HepG2 (cell line): ENCODE measurements around the gene GON7. TPM values are rescaled to one million over a fixed set of nuclear protein-coding genes. Genes with fewer than 3 reads are reported as not detected.
A peak's percentile ranks its signal among the peaks of the same experiment; 100 is the strongest.

Experiments
- DNMT1 ChIP-seq: sonication (generic); formaldehyde crosslinking; IDR thresholded peaks from 2 replicates; pipeline ENCODE4 v1.5.1; 2020; ENCODE audit warnings: mild to moderate bottlenecking, missing genetic modification reagents
- DPF2 ChIP-seq: sonication (generic); formaldehyde crosslinking; IDR thresholded peaks from 2 replicates; pipeline ENCODE4 v1.4.0; 2020; ENCODE audit warnings: mild to moderate bottlenecking, low read depth, missing genetic modification reagents, borderline replicate concordance
- FOXA3 ChIP-seq: IDR thresholded peaks from 2 replicates; pipeline ENCODE4 v1.6.1; 2016; ENCODE audit warnings: missing genetic modification reagents, missing compliant biosample characterization
- GFI1 ChIP-seq: sonication (generic); formaldehyde crosslinking; IDR thresholded peaks from 2 replicates; pipeline ENCODE4 v1.5.0; 2020; ENCODE audit warnings: missing genetic modification reagents, mild to moderate bottlenecking, borderline replicate concordance
- HNRNPK ChIP-seq: fragments of 200-400 bp; formaldehyde crosslinking; IDR thresholded peaks from 2 replicates; pipeline ENCODE4 v1.6.1; 2018; ENCODE audit warnings: low read length, low read depth, moderate library complexity, mild to moderate bottlenecking; ENCODE audit not compliant: poor library complexity, severe bottlenecking
- JARID2 ChIP-seq: sonication (generic); formaldehyde crosslinking; IDR thresholded peaks from 2 replicates; pipeline ENCODE4 v1.8.1; 2023; ENCODE audit warnings: missing genetic modification reagents, inconsistent platforms; ENCODE audit not compliant: insufficient replicate concordance
- KLF11 ChIP-seq: IDR thresholded peaks from 2 replicates; pipeline ENCODE4 v1.6.1; 2016; ENCODE audit warnings: missing compliant biosample characterization
- MIER2 ChIP-seq: IDR thresholded peaks from 2 replicates; pipeline ENCODE4 v1.6.1; 2016; ENCODE audit warnings: missing biosample characterization, missing genetic modification reagents
- MTF1 ChIP-seq: sonication (generic); formaldehyde crosslinking; IDR thresholded peaks from 2 replicates; pipeline ENCODE4 v1.5.0; 2020; ENCODE audit warnings: missing genetic modification reagents
- NCOA1 ChIP-seq: sonication (generic); formaldehyde crosslinking; IDR thresholded peaks from 2 replicates; pipeline ENCODE4 v1.9.0; 2021; ENCODE audit warnings: missing genetic modification reagents
- RXRA ChIP-seq: sonication (generic); formaldehyde crosslinking; IDR thresholded peaks from 2 replicates; pipeline ENCODE4 v1.5.1; 2020; ENCODE audit warnings: missing genetic modification reagents
- SRSF9 ChIP-seq: fragments of 200-400 bp; formaldehyde crosslinking; IDR thresholded peaks from 2 replicates; pipeline ENCODE4 v1.6.1; 2018; ENCODE audit warnings: borderline replicate concordance, mild to moderate bottlenecking, low read depth, low read length; ENCODE audit not compliant: insufficient read depth, poor library complexity, severe bottlenecking
- SRY ChIP-seq: sonication (generic); formaldehyde crosslinking; IDR thresholded peaks from 2 replicates; pipeline ENCODE4 v1.8.0; 2022; ENCODE audit warnings: mild to moderate bottlenecking, missing genetic modification reagents
- TCF7L2 ChIP-seq: IDR thresholded peaks from 2 replicates; pipeline ENCODE4 v1.6.1; 2011; ENCODE audit warnings: mild to moderate bottlenecking, low read depth, low read length, moderate library complexity
- ZBTB1 ChIP-seq: sonication (generic); formaldehyde crosslinking; IDR thresholded peaks from 2 replicates; pipeline ENCODE4 v1.4.0; 2020; ENCODE audit warnings: missing genetic modification reagents, borderline replicate concordance
- ZNF3 ChIP-seq: IDR thresholded peaks from 2 replicates; pipeline ENCODE4 v1.7.0; 2017; ENCODE audit warnings: inconsistent platforms
- ZNF550 ChIP-seq: sonication (generic); formaldehyde crosslinking; IDR thresholded peaks from 2 replicates; pipeline ENCODE4 v1.4.0; 2020; ENCODE audit warnings: mild to moderate bottlenecking, missing genetic modification reagents, borderline replicate concordance
- ZNF850 ChIP-seq: sonication (generic); formaldehyde crosslinking; conservative IDR thresholded peaks from 2 replicates; pipeline ENCODE4 v1.9.0; 2021; ENCODE audit warnings: mild to moderate bottlenecking, missing genetic modification reagents
- polyA plus RNA-seq, 8 experiments: library from polyadenylated mRNA; depleted of rRNA in 3 of 8; stranded (reverse) in 7 of 8; unstranded in 1 of 8; fragments of >200 nt; fragmentation: Illumina TruSeq in 4 of 8; extraction: Trizol in 4 of 8; gene quantifications; 2 replicates each; pipeline versions ENCODE4 v1.2.1 to v1.2.3, GENCODE V29; 2011 to 2016; ENCODE audit warnings: low read depth in 4 of 8, missing spikeins in 1 of 8, mixed read lengths in 1 of 8; ENCODE audit not compliant: insufficient read depth in 1 of 8
- total RNA-seq, 5 experiments: library from RNA; depleted of rRNA; stranded (reverse); fragments of >200 nt; fragmentation: Illumina TruSeq; extraction: Trizol; gene quantifications; 2 replicates each; pipeline ENCODE4 v1.2.3, GENCODE V29; 2016; ENCODE audit warnings: low read depth in 1 of 5
- TF ChIP-seq, protein P1 (sequence below): sonication (generic); formaldehyde crosslinking; IDR thresholded peaks from 2 replicates; pipeline ENCODE4 v1.4.0; 2020; ENCODE audit warnings: mild to moderate bottlenecking, missing genetic modification reagents
- TF ChIP-seq, protein P2 (sequence below), 2 experiments: sonication (generic) in 1 of 2; formaldehyde crosslinking in 1 of 2; IDR thresholded peaks; 2 replicates each; pipeline versions ENCODE4 v1.6.1 to v1.9.0; 2014 to 2022; ENCODE audit warnings: antibody characterized with exemption in 1 of 2, borderline replicate concordance in 1 of 2, inconsistent platforms in 1 of 2, low read depth in 1 of 2, missing genetic modification reagents in 1 of 2

Gene GON7
- total and polyA plus RNA-seq, 2 of the 13 experiments (the other 11 are each of a cell fraction or from before 2014, with no cell fraction given): 11.9 to 28.0 TPM

DNA sequence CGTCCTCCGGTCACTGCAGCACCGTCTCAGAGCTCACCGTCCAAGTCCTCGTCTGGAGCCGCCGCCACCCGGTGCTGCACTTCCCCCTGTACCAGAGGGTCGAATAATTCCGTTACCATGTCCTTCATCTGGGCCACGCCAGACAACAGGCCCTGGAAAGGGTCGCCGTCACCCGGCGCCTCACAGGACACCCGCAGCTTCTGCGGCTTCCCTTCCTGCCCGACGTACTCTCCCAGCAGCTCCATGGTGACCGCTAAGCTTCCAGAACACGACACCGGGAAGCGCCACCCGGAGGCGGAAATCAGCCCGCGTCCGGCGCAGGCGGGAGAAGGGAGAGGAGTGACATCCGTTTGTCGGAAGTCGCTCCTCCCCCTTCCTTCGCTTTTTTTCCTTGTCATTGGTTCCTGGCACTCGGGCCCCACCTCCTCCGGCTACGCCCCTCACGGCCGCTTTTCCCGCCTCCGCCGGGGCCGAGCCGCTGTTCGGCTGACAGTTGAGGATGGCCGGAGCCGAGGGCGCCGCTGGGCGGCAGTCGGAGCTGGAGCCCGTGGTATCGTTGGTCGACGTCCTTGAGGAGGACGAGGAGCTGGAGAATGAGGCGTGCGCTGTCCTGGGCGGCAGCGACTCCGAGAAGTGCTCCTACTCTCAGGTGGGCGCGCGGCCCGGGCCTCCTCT, at the start of gene GON7, which contains the start of gene UBR7 (continued):
- TF ChIP-seq SRY (CRISPR knock-in tag) (0 out of 2 replicates have a peak, but pooled peaks have one; percentile 57), MIER2 (CRISPR knock-in tag) (no peak), DPF2 (CRISPR knock-in tag) (no peak), DNMT1 (CRISPR knock-in tag) (no peak), ZNF850 (CRISPR knock-in tag) (no peak; the same call in 1 of the 2 replicates), ZNF550 (no peak), ZNF3 (CRISPR knock-in tag) (no peak), JARID2 (peak; percentile 65), GFI1 (CRISPR knock-in tag) (no peak; the same call in 1 of the 2 replicates), MTF1 (CRISPR knock-in tag) (no peak), FOXA3 (peak; percentile 25; the same call in 1 of the 2 replicates), KLF11 (CRISPR knock-in tag) (peak; percentile 71; the same call in 1 of the 2 replicates), ZBTB1 (CRISPR knock-in tag) (no peak), TCF7L2 (no peak), SRSF9 (no peak), HNRNPK (peak; percentile 16), RXRA (CRISPR knock-in tag) (peak; percentile 60; the same call in 1 of the 2 replicates), NCOA1 (CRISPR knock-in tag) (no peak)
- TF ChIP-seq, protein P1, sequence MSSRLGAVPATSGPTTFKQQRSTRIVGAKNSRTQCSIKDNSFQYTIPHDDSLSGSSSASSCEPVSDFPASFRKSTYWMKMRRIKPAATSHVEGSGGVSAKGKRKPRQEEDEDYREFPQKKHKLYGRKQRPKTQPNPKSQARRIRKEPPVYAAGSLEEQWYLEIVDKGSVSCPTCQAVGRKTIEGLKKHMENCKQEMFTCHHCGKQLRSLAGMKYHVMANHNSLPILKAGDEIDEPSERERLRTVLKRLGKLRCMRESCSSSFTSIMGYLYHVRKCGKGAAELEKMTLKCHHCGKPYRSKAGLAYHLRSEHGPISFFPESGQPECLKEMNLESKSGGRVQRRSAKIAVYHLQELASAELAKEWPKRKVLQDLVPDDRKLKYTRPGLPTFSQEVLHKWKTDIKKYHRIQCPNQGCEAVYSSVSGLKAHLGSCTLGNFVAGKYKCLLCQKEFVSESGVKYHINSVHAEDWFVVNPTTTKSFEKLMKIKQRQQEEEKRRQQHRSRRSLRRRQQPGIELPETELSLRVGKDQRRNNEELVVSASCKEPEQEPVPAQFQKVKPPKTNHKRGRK: no peak
- TF ChIP-seq, protein P2, sequence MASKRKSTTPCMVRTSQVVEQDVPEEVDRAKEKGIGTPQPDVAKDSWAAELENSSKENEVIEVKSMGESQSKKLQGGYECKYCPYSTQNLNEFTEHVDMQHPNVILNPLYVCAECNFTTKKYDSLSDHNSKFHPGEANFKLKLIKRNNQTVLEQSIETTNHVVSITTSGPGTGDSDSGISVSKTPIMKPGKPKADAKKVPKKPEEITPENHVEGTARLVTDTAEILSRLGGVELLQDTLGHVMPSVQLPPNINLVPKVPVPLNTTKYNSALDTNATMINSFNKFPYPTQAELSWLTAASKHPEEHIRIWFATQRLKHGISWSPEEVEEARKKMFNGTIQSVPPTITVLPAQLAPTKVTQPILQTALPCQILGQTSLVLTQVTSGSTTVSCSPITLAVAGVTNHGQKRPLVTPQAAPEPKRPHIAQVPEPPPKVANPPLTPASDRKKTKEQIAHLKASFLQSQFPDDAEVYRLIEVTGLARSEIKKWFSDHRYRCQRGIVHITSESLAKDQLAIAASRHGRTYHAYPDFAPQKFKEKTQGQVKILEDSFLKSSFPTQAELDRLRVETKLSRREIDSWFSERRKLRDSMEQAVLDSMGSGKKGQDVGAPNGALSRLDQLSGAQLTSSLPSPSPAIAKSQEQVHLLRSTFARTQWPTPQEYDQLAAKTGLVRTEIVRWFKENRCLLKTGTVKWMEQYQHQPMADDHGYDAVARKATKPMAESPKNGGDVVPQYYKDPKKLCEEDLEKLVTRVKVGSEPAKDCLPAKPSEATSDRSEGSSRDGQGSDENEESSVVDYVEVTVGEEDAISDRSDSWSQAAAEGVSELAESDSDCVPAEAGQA (IDR thresholded peaks at IDR 0.05; ENCODE audit: low read depth): 0 out of 2 replicates have a peak, but pooled peaks have one; percentile 26
- TF ChIP-seq, protein P2 (CRISPR knock-in tag; IDR thresholded peaks at IDR 0.05; ENCODE audit: borderline replicate concordance): no peak; the same call in 1 of the 2 replicates
